Right lobe of liver (tissue), 4 donors: ENCODE results near the gene APAF1.

Experiments
- POLR2A ChIP-seq: fragments of 450-650 bp; IDR thresholded peaks from one replicate; pipeline ENCODE4 v1.6.1; 2017; ENCODE audit warnings: antibody characterized with exemption, mild to moderate bottlenecking
- TF ChIP-seq, protein P1 (sequence below), 4 donors: fragments of 200-600 bp in 3 of 4; fragments of 450-650 bp in 1 of 4; IDR thresholded peaks; one replicate each; pipeline versions ENCODE4 v1.5.1 to v1.8.0; 2016 to 2022; ENCODE audit warnings: antibody characterized with exemption in 4 of 4, mild to moderate bottlenecking in 2 of 4
- donor health status: DM: no; HTN: no; CAD: no.
- donor health status: DM: no; HTN: no; CAD: no.
- donor health status: DM: no; HTN: yes; CAD: no.

DNA sequence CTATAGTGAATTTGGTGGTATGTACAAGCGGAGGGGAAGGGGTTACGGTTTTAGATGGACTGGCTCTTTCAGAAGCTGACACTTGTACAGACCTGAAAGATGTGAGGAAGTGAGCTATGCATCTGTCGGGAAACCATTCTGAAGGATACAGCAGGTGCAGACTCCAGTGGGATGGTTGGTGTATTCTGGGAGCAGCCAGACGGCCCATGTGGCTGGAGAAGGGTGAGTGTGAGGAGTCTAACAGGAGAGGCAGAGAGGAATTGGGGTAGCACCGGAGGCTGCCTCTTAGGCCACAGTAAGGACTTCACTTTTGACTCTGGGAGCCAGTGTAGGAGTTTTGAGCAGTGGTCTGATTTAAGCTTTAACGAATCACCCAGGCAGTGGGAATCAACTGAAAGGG is 90.7 kb downstream of the APAF1 start:
- TF ChIP-seq, protein P1, sequence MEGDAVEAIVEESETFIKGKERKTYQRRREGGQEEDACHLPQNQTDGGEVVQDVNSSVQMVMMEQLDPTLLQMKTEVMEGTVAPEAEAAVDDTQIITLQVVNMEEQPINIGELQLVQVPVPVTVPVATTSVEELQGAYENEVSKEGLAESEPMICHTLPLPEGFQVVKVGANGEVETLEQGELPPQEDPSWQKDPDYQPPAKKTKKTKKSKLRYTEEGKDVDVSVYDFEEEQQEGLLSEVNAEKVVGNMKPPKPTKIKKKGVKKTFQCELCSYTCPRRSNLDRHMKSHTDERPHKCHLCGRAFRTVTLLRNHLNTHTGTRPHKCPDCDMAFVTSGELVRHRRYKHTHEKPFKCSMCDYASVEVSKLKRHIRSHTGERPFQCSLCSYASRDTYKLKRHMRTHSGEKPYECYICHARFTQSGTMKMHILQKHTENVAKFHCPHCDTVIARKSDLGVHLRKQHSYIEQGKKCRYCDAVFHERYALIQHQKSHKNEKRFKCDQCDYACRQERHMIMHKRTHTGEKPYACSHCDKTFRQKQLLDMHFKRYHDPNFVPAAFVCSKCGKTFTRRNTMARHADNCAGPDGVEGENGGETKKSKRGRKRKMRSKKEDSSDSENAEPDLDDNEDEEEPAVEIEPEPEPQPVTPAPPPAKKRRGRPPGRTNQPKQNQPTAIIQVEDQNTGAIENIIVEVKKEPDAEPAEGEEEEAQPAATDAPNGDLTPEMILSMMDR (IDR thresholded peaks at IDR 0.05) = no peak
- TF ChIP-seq POLR2A = no peak
